SK-N-SH (cell line): ENCODE results near the gene PDYN.

Experiments used
- EP300 ChIP-seq, 2 experiments: IDR thresholded peaks; 2 replicates each; pipeline versions ENCODE4 v1.4.0 to v1.6.1; 2012; ENCODE audit warnings: borderline replicate concordance in 1 of 2, low read depth in 1 of 2, low read length in 1 of 2
- GABPA ChIP-seq: IDR thresholded peaks from 2 replicates; pipeline ENCODE4 v1.4.0; 2012; ENCODE audit warnings: low read depth, mild to moderate bottlenecking
- JUND ChIP-seq: IDR thresholded peaks from 2 replicates; pipeline ENCODE4 v1.4.0; 2012
- TCF12 ChIP-seq: IDR thresholded peaks from 2 replicates; pipeline ENCODE4 v1.4.0; 2012
- USF2 ChIP-seq: fragments of 150-350 bp; IDR thresholded peaks from 2 replicates; pipeline ENCODE4 v1.6.1; 2017; ENCODE audit warnings: antibody characterized with exemption, low read length, low read depth, borderline replicate concordance
- YY1 ChIP-seq: IDR thresholded peaks from 2 replicates; pipeline ENCODE4 v1.4.0; 2012; ENCODE audit warnings: low read depth, mild to moderate bottlenecking
- TF ChIP-seq, protein P1 (sequence below): fragments of 200-600 bp; sonication (generic); IDR thresholded peaks from 2 replicates; pipeline ENCODE4 v1.6.1; 2017; ENCODE audit warnings: antibody characterized with exemption, mild to moderate bottlenecking, moderate library complexity

GRCh38 chr20:2038161-2038560 lies 44.3 kb upstream of the PDYN start:
- TF ChIP-seq JUND (no peak), TCF12 (no peak), USF2 (no peak), YY1 (no peak), EP300 (IDR thresholded peaks at IDR 0.05; ENCODE audit: borderline replicate concordance in 1 of 2, low read depth in 1 of 2, low read length in 1 of 2) (no peak), GABPA (no peak)
- TF ChIP-seq, protein P1, sequence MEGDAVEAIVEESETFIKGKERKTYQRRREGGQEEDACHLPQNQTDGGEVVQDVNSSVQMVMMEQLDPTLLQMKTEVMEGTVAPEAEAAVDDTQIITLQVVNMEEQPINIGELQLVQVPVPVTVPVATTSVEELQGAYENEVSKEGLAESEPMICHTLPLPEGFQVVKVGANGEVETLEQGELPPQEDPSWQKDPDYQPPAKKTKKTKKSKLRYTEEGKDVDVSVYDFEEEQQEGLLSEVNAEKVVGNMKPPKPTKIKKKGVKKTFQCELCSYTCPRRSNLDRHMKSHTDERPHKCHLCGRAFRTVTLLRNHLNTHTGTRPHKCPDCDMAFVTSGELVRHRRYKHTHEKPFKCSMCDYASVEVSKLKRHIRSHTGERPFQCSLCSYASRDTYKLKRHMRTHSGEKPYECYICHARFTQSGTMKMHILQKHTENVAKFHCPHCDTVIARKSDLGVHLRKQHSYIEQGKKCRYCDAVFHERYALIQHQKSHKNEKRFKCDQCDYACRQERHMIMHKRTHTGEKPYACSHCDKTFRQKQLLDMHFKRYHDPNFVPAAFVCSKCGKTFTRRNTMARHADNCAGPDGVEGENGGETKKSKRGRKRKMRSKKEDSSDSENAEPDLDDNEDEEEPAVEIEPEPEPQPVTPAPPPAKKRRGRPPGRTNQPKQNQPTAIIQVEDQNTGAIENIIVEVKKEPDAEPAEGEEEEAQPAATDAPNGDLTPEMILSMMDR, result no peak
